ENCODE data around the gene MOCS1. TPM values are rescaled to one million over a fixed set of nuclear protein-coding genes. Genes with fewer than 3 reads are reported as not detected.

MOCS1 gene
- total RNA-seq, 1 donor from 2014 or later: 0.20 TPM

- DNase-seq: no peak
- Mint-ChIP-seq H3K27me3 (peaks cover 10% of the 10 kb centered on the region), H3K4me1 (no peaks in the 10 kb centered on the region), H3K36me3 (ENCODE audit: low read depth) (no peaks in the 10 kb centered on the region), H3K9me3 (no peaks in the 10 kb centered on the region), H3K27ac (no peak overlapping the region), H3K4me3 (no peak overlapping the region)
- intact Hi-C loops (cut with micrococcal nuclease): no loop called here
- no peak for ATAC-seq (ENCODE audit: low read depth)
- POLR2A ChIA-PET: no interaction called here
- CTCF ChIA-PET: no interaction called here
- no peak for TF ChIP-seq CTCF (IDR thresholded peaks at IDR 0.05)
Measured at GRCh38 chr6:39896701-39897100, 37.6 kb downstream of the MOCS1 start.

GRCh38 chr6:39893286-39893685 is 41.0 kb downstream of the MOCS1 start:
- ATAC-seq (ENCODE audit: low read depth) (no peak), DNase-seq (no peak)
- no peak overlapping the region for H3K4me3 Mint-ChIP-seq
- no peaks in the 10 kb centered on the region for H3K36me3 Mint-ChIP-seq (ENCODE audit: low read depth)
- H3K27ac Mint-ChIP-seq: no peak overlapping the region
- H3K9me3 Mint-ChIP-seq: no peaks in the 10 kb centered on the region
- no peaks in the 10 kb centered on the region for H3K4me1 Mint-ChIP-seq
- ChIA-PET CTCF (interaction anchor here (0.6 to 1.7 kb wide), 3 partner anchors 157 to 531 kb away, joined by 3 read pairs; no protein-coding TSS in a partner anchor), POLR2A (no interaction called here)
- H3K27me3 Mint-ChIP-seq: peaks cover 15% of the 10 kb centered on the region
- no peak for TF ChIP-seq CTCF (IDR thresholded peaks at IDR 0.05)
- intact Hi-C loops (cut with micrococcal nuclease): no loop called here

- ATAC-seq (ENCODE audit: low read depth) (no peak), DNase-seq (no peak)
- Mint-ChIP-seq H3K27ac (no peak overlapping the region), H3K4me1 (no peaks in the 10 kb centered on the region), H3K27me3 (peaks cover 10% of the 10 kb centered on the region), H3K36me3 (ENCODE audit: low read depth) (no peaks in the 10 kb centered on the region), H3K9me3 (no peaks in the 10 kb centered on the region), H3K4me3 (no peak overlapping the region)
- intact Hi-C loops (cut with micrococcal nuclease): loop anchor here (1.0 kb wide), 2 partner anchors 530 to 545 kb away; no protein-coding TSS in a partner anchor
- ChIA-PET CTCF (interaction anchor here (1.7 kb wide), 1 partner anchor 530 kb away, joined by 3 read pairs; no protein-coding TSS in a partner anchor), POLR2A (no interaction called here)
- no peak for TF ChIP-seq CTCF (IDR thresholded peaks at IDR 0.05)
Measured at GRCh38 chr6:39892490-39893129, 41.7 kb downstream of the MOCS1 start.

- ChIA-PET POLR2A (no interaction called here), CTCF (no interaction called here)
- Mint-ChIP-seq H3K4me1 (no peaks in the 10 kb centered on the region), H3K9me3 (no peaks in the 10 kb centered on the region), H3K36me3 (ENCODE audit: low read depth) (no peaks in the 10 kb centered on the region), H3K4me3 (no peak overlapping the region), H3K27ac (no peak overlapping the region), H3K27me3 (peaks cover 7% of the 10 kb centered on the region)
- intact Hi-C loops (cut with micrococcal nuclease): loop anchor here (1.0 kb wide), 2 partner anchors 530 to 545 kb away; no protein-coding TSS in a partner anchor
- no peak for TF ChIP-seq CTCF (IDR thresholded peaks at IDR 0.05)
- ATAC-seq (ENCODE audit: low read depth) (no peak), DNase-seq (no peak)
Measured at GRCh38 chr6:39891976-39892375, 42.3 kb downstream of the MOCS1 start.

GRCh38 chr6:39891353-39891752 is 42.9 kb downstream of the MOCS1 start:
- Mint-ChIP-seq H3K9me3 (no peaks in the 10 kb centered on the region), H3K4me1 (no peaks in the 10 kb centered on the region), H3K4me3 (no peak overlapping the region), H3K27me3 (peaks cover 11% of the 10 kb centered on the region), H3K27ac (no peak overlapping the region), H3K36me3 (ENCODE audit: low read depth) (no peaks in the 10 kb centered on the region)
- ChIA-PET POLR2A (no interaction called here), CTCF (no interaction called here)
- intact Hi-C loops (cut with micrococcal nuclease): no loop called here
- DNase-seq (no peak), ATAC-seq (ENCODE audit: low read depth) (no peak)
- TF ChIP-seq CTCF (IDR thresholded peaks at IDR 0.05): no peak
